Panc1 (cell line): ENCODE measurements around the gene MVK. TPM values are rescaled to one million over a fixed set of nuclear protein-coding genes. Genes with fewer than 3 reads are reported as not detected.

Experiments
- ATAC-seq: fragments of 200-7000 bp; cut with Tn5 transposase; 2 replicates; pipeline ENCODE4 v1.9.1; 2020; ENCODE audit warnings: mild to moderate bottlenecking, moderate library complexity
- BruUV-seq: library from RNA; stranded (reverse); fragments of 400-500 nt; replicated peaks from 2 replicates; lab custom pipeline; 2021; lab: Mats Ljungman, UMichigan
- CTCF ChIA-PET: fragments of 300-600 bp; sonication (Branson Sonifier 250); formaldehyde crosslinking; loops from one replicate; lab custom pipeline; 2022; ENCODE audit warnings: antibody characterized with exemption; lab: Charles Lee
- POLR2A ChIA-PET: fragments of 300-600 bp; sonication (Branson Sonifier 250); formaldehyde crosslinking; loops from one replicate; lab custom pipeline; 2022; ENCODE audit warnings: antibody characterized with exemption; lab: Charles Lee
- DNase-seq: peaks from one replicate; pipeline ENCODE4 v3.0.0-alpha.2; 2010; ENCODE audit warnings: low read depth, low spot score
- H3K27ac ChIP-seq: 2 replicates; pipeline ENCODE4 v1.5.1; 2011; ENCODE audit warnings: mild to moderate bottlenecking, low read length, inconsistent platforms
- H3K27me3 ChIP-seq: fragments of 200-500 bp; sonication (Bioruptor generic); 2 replicates; pipeline ENCODE4 v1.6.0; 2014; ENCODE audit warnings: low read length, inconsistent platforms; ENCODE audit not compliant: control insufficient read depth, insufficient read depth
- H3K36me3 ChIP-seq: fragments of 200-500 bp; sonication (Bioruptor generic); 2 replicates; pipeline ENCODE4 v1.5.1; 2014; ENCODE audit warnings: inconsistent platforms, mild to moderate bottlenecking, low read length, moderate library complexity; ENCODE audit not compliant: control insufficient read depth, insufficient read depth
- H3K4me1 ChIP-seq: 2 replicates; pipeline ENCODE4 v1.5.1; 2011; ENCODE audit warnings: inconsistent platforms, mild to moderate bottlenecking, low read length, moderate library complexity; ENCODE audit not compliant: control insufficient read depth, insufficient read depth
- H3K4me3 ChIP-seq, 2 experiments: 2 replicates each; pipeline ENCODE4 v1.5.1; 2011 to 2012; ENCODE audit warnings: low read depth in 2 of 2, low read length in 2 of 2, mild to moderate bottlenecking in 2 of 2, inconsistent platforms in 1 of 2, moderate library complexity in 1 of 2
- H3K9me3 ChIP-seq: fragments of 200-500 bp; sonication (Bioruptor generic); 2 replicates; pipeline ENCODE4 v1.5.1; 2014; ENCODE audit warnings: low read depth, mild to moderate bottlenecking, inconsistent platforms, low read length, moderate library complexity; ENCODE audit not compliant: control insufficient read depth, insufficient read depth
- POLR2AphosphoS5 ChIP-seq: IDR thresholded peaks from 2 replicates; pipeline ENCODE4 v1.6.1; 2012; ENCODE audit warnings: mild to moderate bottlenecking, low read depth, low read length, moderate library complexity
- REST ChIP-seq, 2 experiments: IDR thresholded peaks; 2 replicates each; pipeline ENCODE4 v1.6.1; 2011 to 2012; ENCODE audit warnings: low read depth in 2 of 2, control low read depth in 1 of 2, low read length in 1 of 2, mild to moderate bottlenecking in 1 of 2, moderate library complexity in 1 of 2; ENCODE audit not compliant: insufficient read depth in 1 of 2
- SIN3A ChIP-seq: IDR thresholded peaks from 2 replicates; pipeline ENCODE4 v1.6.1; 2012; ENCODE audit warnings: low read depth, mild to moderate bottlenecking, low read length, moderate library complexity, borderline replicate concordance; ENCODE audit not compliant: insufficient read depth
- TCF7L2 ChIP-seq: IDR thresholded peaks from 2 replicates; pipeline ENCODE4 v1.6.1; 2011; ENCODE audit warnings: mild to moderate bottlenecking, low read depth, low read length, inconsistent platforms
- in situ Hi-C: cut with HindIII; loops from 2 replicates; pipeline ENCODE4 v1.10.0; 2016; ENCODE audit warnings: low sequenced_read_pairs, low pct_unique_long_range_greater_than_20kb
- intact Hi-C: fragments of 100-400 bp; cut with micrococcal nuclease; formaldehyde crosslinking; loops from one replicate; pipeline ENCODE4 v1.10.0; 2022; ENCODE audit not compliant: unreplicated experiment
- total RNA-seq: library from RNA; stranded (reverse); gene quantifications from one replicate; pipeline ENCODE4 v1.2.1, GENCODE V29; 2021; ENCODE audit not compliant: unreplicated experiment
- TF ChIP-seq, protein P1 (sequence below): fragments of 450-650 bp; IDR thresholded peaks from 2 replicates; pipeline ENCODE4 v1.5.1; 2017; ENCODE audit warnings: mild to moderate bottlenecking

Gene MVK
- total RNA-seq, 1 experiment from 2014 or later, result 41.6 TPM

DNA sequence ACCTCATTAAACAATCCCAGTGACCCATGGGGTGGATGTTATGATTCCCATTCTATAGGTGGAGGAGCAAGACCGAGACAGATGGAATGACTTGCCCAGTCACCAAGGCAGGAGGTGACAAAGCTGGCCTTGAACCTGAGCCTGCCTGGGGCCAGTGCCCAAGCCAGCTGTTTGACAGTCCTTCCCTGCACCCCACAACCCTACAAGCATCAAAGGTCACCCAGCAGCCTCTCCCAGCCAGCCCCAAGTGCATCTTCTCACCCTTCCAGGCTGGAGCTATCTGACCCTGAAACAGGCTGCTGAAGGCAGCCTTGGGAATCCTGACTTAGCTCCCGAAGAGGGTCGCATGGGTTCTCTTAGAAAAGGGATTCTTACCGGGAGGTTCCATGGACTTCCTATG, 20.6 kb upstream of the MVK start:
- CTCF ChIA-PET, result no interaction called here

GRCh38 chr12:109553483-109553882, 20.1 kb upstream of the MVK start:
- Histone ChIP-seq H3K9me3 (no peaks in the 10 kb centered on the region), H3K4me1 (no peaks in the 10 kb centered on the region), H3K36me3 (no peaks in the 10 kb centered on the region), H3K27ac (no peak overlapping the region), H3K27me3 (peaks cover 14% of the 10 kb centered on the region), H3K4me3 (no peak overlapping the region)
- intact Hi-C loops, result no loop called here
- no TSS peak for BruUV-seq
- CTCF ChIA-PET, result interaction anchor here (0.6 kb wide), 1 partner anchor 8 kb away, joined by 3 read pairs; no protein-coding TSS in a partner anchor
- DNase-seq, result no peak
- POLR2A ChIA-PET, result no interaction called here
- no peak for ATAC-seq
- TF ChIP-seq TCF7L2 (no peak), POLR2AphosphoS5 (no peak), REST (IDR thresholded peaks at IDR 0.05; ENCODE audit: insufficient read depth in 1 of 2, low read depth in 2 of 2, low read length in 1 of 2) (no peak), SIN3A (no peak)
- TF ChIP-seq, protein P1, sequence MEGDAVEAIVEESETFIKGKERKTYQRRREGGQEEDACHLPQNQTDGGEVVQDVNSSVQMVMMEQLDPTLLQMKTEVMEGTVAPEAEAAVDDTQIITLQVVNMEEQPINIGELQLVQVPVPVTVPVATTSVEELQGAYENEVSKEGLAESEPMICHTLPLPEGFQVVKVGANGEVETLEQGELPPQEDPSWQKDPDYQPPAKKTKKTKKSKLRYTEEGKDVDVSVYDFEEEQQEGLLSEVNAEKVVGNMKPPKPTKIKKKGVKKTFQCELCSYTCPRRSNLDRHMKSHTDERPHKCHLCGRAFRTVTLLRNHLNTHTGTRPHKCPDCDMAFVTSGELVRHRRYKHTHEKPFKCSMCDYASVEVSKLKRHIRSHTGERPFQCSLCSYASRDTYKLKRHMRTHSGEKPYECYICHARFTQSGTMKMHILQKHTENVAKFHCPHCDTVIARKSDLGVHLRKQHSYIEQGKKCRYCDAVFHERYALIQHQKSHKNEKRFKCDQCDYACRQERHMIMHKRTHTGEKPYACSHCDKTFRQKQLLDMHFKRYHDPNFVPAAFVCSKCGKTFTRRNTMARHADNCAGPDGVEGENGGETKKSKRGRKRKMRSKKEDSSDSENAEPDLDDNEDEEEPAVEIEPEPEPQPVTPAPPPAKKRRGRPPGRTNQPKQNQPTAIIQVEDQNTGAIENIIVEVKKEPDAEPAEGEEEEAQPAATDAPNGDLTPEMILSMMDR, result no peak
- in situ Hi-C loops, result no loop called here

More for the DNA sequence above, 20.6 kb upstream of the MVK start:
- H3K27me3 ChIP-seq, result peaks cover 14% of the 10 kb centered on the region
- DNase-seq, result no peak
- intact Hi-C loops (no loop called here), in situ Hi-C loops (no loop called here)
- no peak overlapping the region for H3K27ac ChIP-seq
- no peaks in the 10 kb centered on the region for H3K36me3 ChIP-seq
- H3K4me1 ChIP-seq, result no peaks in the 10 kb centered on the region
- TF ChIP-seq, protein P1, result no peak
- TF ChIP-seq REST (IDR thresholded peaks at IDR 0.05; ENCODE audit: insufficient read depth in 1 of 2, low read depth in 2 of 2, low read length in 1 of 2) (no peak), POLR2AphosphoS5 (no peak), TCF7L2 (no peak), SIN3A (no peak)
- BruUV-seq, result no TSS peak
- ATAC-seq, result no peak
- POLR2A ChIA-PET, result no interaction called here
- no peak overlapping the region for H3K4me3 ChIP-seq
- no peaks in the 10 kb centered on the region for H3K9me3 ChIP-seq
